H9 (cell line): ENCODE results near the gene ARHGEF1. TPM values are rescaled to one million over a fixed set of nuclear protein-coding genes. Genes with fewer than 3 reads are reported as not detected.

ENCODE experiments used
- DNase-seq: peaks from one replicate; pipeline ENCODE4 v3.0.0-alpha.2; 2017
- H2AFZ ChIP-seq: one replicate; pipeline ENCODE4 v1.6.1; 2013; ENCODE audit warnings: mild to moderate bottlenecking, low read length, control low read depth, moderate library complexity
- H2AK5ac ChIP-seq: 2 replicates; pipeline ENCODE4 v1.6.1; 2013; ENCODE audit warnings: low read length, control low read depth, mixed read lengths; ENCODE audit not compliant: insufficient read length
- H2BK120ac ChIP-seq: one replicate; pipeline ENCODE4 v1.6.1; 2013; ENCODE audit warnings: low read depth, mild to moderate bottlenecking, low read length, control low read depth, inconsistent platforms; ENCODE audit not compliant: poor library complexity, severe bottlenecking
- H2BK12ac ChIP-seq: 2 replicates; pipeline ENCODE4 v1.6.1; 2013; ENCODE audit warnings: low read length, control low read depth, mixed read lengths, low read depth; ENCODE audit not compliant: insufficient read length
- H2BK15ac ChIP-seq: 2 replicates; pipeline ENCODE4 v1.6.1; 2013; ENCODE audit warnings: low read depth, low read length, control low read depth
- H2BK20ac ChIP-seq: one replicate; pipeline ENCODE4 v1.6.1; 2013; ENCODE audit warnings: low read depth, mild to moderate bottlenecking, low read length, control low read depth, inconsistent platforms; ENCODE audit not compliant: poor library complexity, severe bottlenecking
- H2BK5ac ChIP-seq: 2 replicates; pipeline ENCODE4 v1.6.1; 2013; ENCODE audit warnings: low read length, control low read depth, mixed read lengths; ENCODE audit not compliant: insufficient read length
- H3K14ac ChIP-seq: 2 replicates; pipeline ENCODE4 v1.6.1; 2013; ENCODE audit warnings: low read length, control low read depth; ENCODE audit not compliant: insufficient read depth
- H3K18ac ChIP-seq: 2 replicates; pipeline ENCODE4 v1.6.1; 2013; ENCODE audit warnings: low read depth, mild to moderate bottlenecking, mixed read lengths, low read length, control low read depth; ENCODE audit not compliant: insufficient read length
- H3K23ac ChIP-seq: 2 replicates; pipeline ENCODE4 v1.6.1; 2013; ENCODE audit warnings: low read length, control low read depth, mixed read lengths, low read depth; ENCODE audit not compliant: insufficient read length
- H3K23me2 ChIP-seq: 2 replicates; pipeline ENCODE4 v1.6.1; 2013; ENCODE audit warnings: low read depth, mild to moderate bottlenecking, mixed read lengths, low read length, control low read depth; ENCODE audit not compliant: insufficient read length, poor library complexity, severe bottlenecking
- H3K27ac ChIP-seq: 2 replicates; pipeline ENCODE4 v1.5.1; 2013; ENCODE audit warnings: low read length, control low read depth, mixed read lengths, low read depth; ENCODE audit not compliant: insufficient read length
- H3K27me3 ChIP-seq: 2 replicates; pipeline ENCODE4 v1.6.1; 2013; ENCODE audit warnings: low read length, control low read depth, inconsistent platforms; ENCODE audit not compliant: insufficient read depth
- H3K4ac ChIP-seq: 2 replicates; pipeline ENCODE4 v1.6.1; 2013; ENCODE audit warnings: low read depth, mild to moderate bottlenecking, control low read depth, inconsistent platforms, low read length, moderate library complexity
- H3K4me1 ChIP-seq: 2 replicates; pipeline ENCODE4 v1.6.1; 2013; ENCODE audit warnings: low read length, control low read depth, inconsistent platforms; ENCODE audit not compliant: insufficient read depth
- H3K4me2 ChIP-seq: 2 replicates; pipeline ENCODE4 v1.6.1; 2013; ENCODE audit warnings: low read length, control low read depth, mixed read lengths; ENCODE audit not compliant: insufficient read length, insufficient read depth
- H3K56ac ChIP-seq: 2 replicates; pipeline ENCODE4 v1.6.1; 2013; ENCODE audit warnings: low read depth, mild to moderate bottlenecking, mixed read lengths, low read length, control low read depth; ENCODE audit not compliant: insufficient read length
- H3K79me1 ChIP-seq: 2 replicates; pipeline ENCODE4 v1.6.1; 2013; ENCODE audit warnings: low read depth, mild to moderate bottlenecking, moderate library complexity, low read length, control low read depth, inconsistent platforms; ENCODE audit not compliant: insufficient read depth, poor library complexity, severe bottlenecking
- H3K79me2 ChIP-seq: 2 replicates; pipeline ENCODE4 v1.6.1; 2013; ENCODE audit warnings: low read length, control low read depth, inconsistent platforms; ENCODE audit not compliant: insufficient read depth
- H3K9ac ChIP-seq: 2 replicates; pipeline ENCODE4 v1.6.1; 2013; ENCODE audit warnings: low read length, control low read depth, mixed read lengths; ENCODE audit not compliant: insufficient read length; ENCODE audit errors: extremely low read depth
- H3K9me3 ChIP-seq: one replicate; pipeline ENCODE4 v1.6.1; 2013; ENCODE audit warnings: low read depth, low read length, inconsistent platforms; ENCODE audit not compliant: control insufficient read depth
- H3T11ph ChIP-seq: one replicate; pipeline ENCODE4 v1.6.1; 2013; ENCODE audit warnings: mild to moderate bottlenecking, low read length, control low read depth, inconsistent platforms
- H4K20me1 ChIP-seq: one replicate; pipeline ENCODE4 v1.6.1; 2013; ENCODE audit not compliant: control insufficient read depth, insufficient read length, insufficient read depth
- H4K5ac ChIP-seq: 2 replicates; pipeline ENCODE4 v1.6.1; 2013; ENCODE audit warnings: low read depth, mild to moderate bottlenecking, mixed read lengths, low read length, control low read depth; ENCODE audit not compliant: insufficient read length
- H4K8ac ChIP-seq: replicated peaks from 2 replicates; pipeline ENCODE4 v1.6.1; 2013; ENCODE audit warnings: low read length, control low read depth, mixed read lengths, low read depth; ENCODE audit not compliant: insufficient read length
- H4K91ac ChIP-seq: 2 replicates; pipeline ENCODE4 v1.6.1; 2013; ENCODE audit warnings: low read depth, mild to moderate bottlenecking, moderate library complexity, mixed read lengths, low read length, control low read depth; ENCODE audit not compliant: insufficient read length
- H3K27ac Mint-ChIP-seq, 3 experiments: 2 replicates in 2 of 3; 3 replicates in 1 of 3; pipeline ENCODE4 v1.8.0; 2020 to 2021; ENCODE audit warnings: mixed read lengths in 3 of 3, mild to moderate bottlenecking in 1 of 3, moderate library complexity in 1 of 3
- H3K27me3 Mint-ChIP-seq: 2 replicates; pipeline ENCODE4 v1.8.0; 2021; ENCODE audit warnings: low read depth, mild to moderate bottlenecking, moderate library complexity, mixed read lengths
- H3K36me3 Mint-ChIP-seq, 3 experiments: 2 replicates in 2 of 3; 3 replicates in 1 of 3; pipeline ENCODE4 v1.8.0; 2020 to 2021; ENCODE audit warnings: low read depth in 3 of 3, mixed read lengths in 3 of 3; ENCODE audit not compliant: insufficient read depth in 1 of 3
- H3K4me1 Mint-ChIP-seq, 2 experiments: 2 replicates each; pipeline ENCODE4 v1.8.0; 2020; ENCODE audit warnings: mixed read lengths in 2 of 2
- H3K4me3 Mint-ChIP-seq, 2 experiments: 2 replicates in 1 of 2; 3 replicates in 1 of 2; pipeline ENCODE4 v1.8.0; 2020 to 2021; ENCODE audit warnings: mild to moderate bottlenecking in 2 of 2, mixed read lengths in 2 of 2, moderate library complexity in 1 of 2
- H3K9me3 Mint-ChIP-seq, 2 experiments: 2 replicates in 1 of 2; 3 replicates in 1 of 2; pipeline ENCODE4 v1.8.0; 2020; ENCODE audit warnings: mild to moderate bottlenecking in 2 of 2, mixed read lengths in 2 of 2, moderate library complexity in 1 of 2
- CTCF ChIP-seq: fragments of 200-600 bp; sonication (generic); conservative IDR thresholded peaks from 3 replicates; pipeline ENCODE4 v1.8.0; 2021; ENCODE audit warnings: antibody characterized with exemption, mild to moderate bottlenecking
- WGBS: extraction: QIAGEN DNeasy Blood & Tissue Kit; methylation state at CpG from one replicate; pipeline ENCODE4 v1.1.7; 2013; ENCODE audit warnings: missing lambda C conversion rate, low lambda C conversion rate, mixed read lengths; ENCODE audit not compliant: insufficient read length; ENCODE audit errors: extremely low coverage; 5-methylcytosine and 5-hydroxymethylcytosine counted together
- total RNA-seq: library from RNA; stranded (reverse); gene quantifications from 2 replicates; pipeline ENCODE4 v1.2.1, GENCODE V29; 2021

The ARHGEF1 gene
- total RNA-seq, 1 experiment from 2014 or later: 50.3 TPM

DNA sequence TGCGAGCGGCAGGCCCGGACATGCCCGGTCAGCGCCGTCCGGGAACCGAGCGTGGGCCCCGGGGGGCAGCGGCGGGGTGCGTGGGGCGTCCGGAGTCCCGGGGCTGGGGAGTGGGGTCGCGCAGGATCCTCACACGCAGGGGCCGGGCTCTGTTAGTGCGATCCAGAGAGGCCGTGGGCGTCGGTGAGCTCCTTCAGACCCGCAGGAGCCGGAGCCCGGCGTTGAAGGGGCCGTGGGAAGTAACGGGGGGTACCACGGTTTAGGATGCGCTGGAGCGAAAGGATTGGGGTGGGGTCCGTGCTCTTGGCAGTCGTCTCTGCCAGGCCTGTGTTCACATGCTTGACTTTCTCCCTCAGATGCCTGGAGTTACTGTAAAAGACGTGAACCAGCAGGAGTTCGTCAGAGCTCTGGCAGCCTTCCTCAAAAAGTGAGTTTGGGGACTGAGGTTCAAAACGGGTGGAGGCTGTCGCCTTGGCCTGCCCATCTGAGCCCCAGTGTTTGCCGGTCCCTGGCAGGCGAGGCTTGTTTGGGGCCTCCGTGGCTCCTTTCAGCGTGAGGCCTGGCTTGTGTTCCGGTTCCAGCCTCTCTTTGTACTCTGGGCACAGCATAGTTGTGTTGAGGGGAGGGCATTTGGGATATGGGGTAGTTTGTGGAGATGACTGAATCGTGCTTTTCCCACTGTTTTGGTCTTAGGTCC lies 22.4 kb upstream of the ARHGEF1 start:
- Histone ChIP-seq H2BK5ac (peak overlapping the region; percentile 27), H2BK15ac (no peak overlapping the region), H3K4me2 (peak overlapping the region; percentile 90), H4K5ac (peak overlapping the region; percentile 34), H3K23me2 (peaks cover 9% of the 10 kb centered on the region), H3K9ac (peak overlapping the region; percentile 99), H4K91ac (no peak overlapping the region), H3K79me1 (peaks cover 17% of the 10 kb centered on the region), H3K4ac (peak overlapping the region; percentile 82), H3K27me3 (no peaks in the 10 kb centered on the region), H3K9me3 (no peaks in the 10 kb centered on the region), H3K27ac (no peak overlapping the region), H3K56ac (no peak overlapping the region), H3T11ph (no peak overlapping the region), H2BK120ac (no peak overlapping the region), H2AK5ac (no peak overlapping the region), H2BK20ac (no peak overlapping the region), H2BK12ac (no peak overlapping the region), H3K79me2 (peaks cover 29% of the 10 kb centered on the region), H4K8ac (no peak overlapping the region), H3K18ac (peak overlapping the region; percentile 90), H3K23ac (no peak overlapping the region), H4K20me1 (no peaks in the 10 kb centered on the region), H3K14ac (peak overlapping the region; percentile 98), H3K4me1 (no peaks in the 10 kb centered on the region; the same call in 1 of the 2 replicates), H2AFZ (no peak overlapping the region)
- TF ChIP-seq CTCF: no peak
- peak overlapping the region; percentile 94 to 99 (median 97) for H3K27ac Mint-ChIP-seq
- H3K9me3 Mint-ChIP-seq: no peaks in the 10 kb centered on the region; a peak in 1 of 5 replicates
- peaks cover 34 to 42% of the 10 kb centered on the region in 2 experiments for H3K4me1 Mint-ChIP-seq
- peak overlapping the region; percentile 84 to 96 for H3K4me3 Mint-ChIP-seq
- no CpG with 5 or more reads among the region's 45 CpGs for WGBS
- no peak for DNase-seq
- H3K27me3 Mint-ChIP-seq: peaks cover 14% of the 10 kb centered on the region
- H3K36me3 Mint-ChIP-seq: peaks cover 45 to 51% (median 50%) of the 10 kb centered on the region in 3 experiments
